Measurements from ENCODE around the gene CDC16.
"Not testable (repeated sequence)": the region's sequence is repeated elsewhere in the genome, so short reads cannot be mapped to it uniquely, and the experiment has no call there.

Gene CDC16

GRCh38 chr13:114264313-114264712 is 29.6 kb downstream of the CDC16 start:
- DNase-seq: not testable (repeated sequence)

- DNase-seq: no peak
Observed at GRCh38 chr13:114264886-114265611, 30.4 kb downstream of the CDC16 start.

GRCh38 chr13:114266241-114266640 is 31.5 kb downstream of the CDC16 start:
- DNase-seq: no peak

GRCh38 chr13:114268344-114269280 is 33.9 kb downstream of the CDC16 start:
- no peak for DNase-seq

GRCh38 chr13:114269281-114269770 is 34.6 kb downstream of the CDC16 start:
- no peak for DNase-seq

- DNase-seq: no peak
Observed at GRCh38 chr13:114272977-114273376, 38.3 kb downstream of the CDC16 start.

- DNase-seq: no peak
Observed at GRCh38 chr13:114275304-114275703, 40.6 kb downstream of the CDC16 start.

GRCh38 chr13:114279146-114279545 is 44.4 kb downstream of the CDC16 start:
- DNase-seq: no peak

GRCh38 chr13:114279758-114280355 is 45.2 kb downstream of the CDC16 start:
- DNase-seq: no peak

GRCh38 chr13:114281351-114282040 is 46.8 kb downstream of the CDC16 start, which contains the start of gene UPF3A:
UPF3A (plus strand) TSS chr13:114281601; CDS start chr13:114281640, 39 bp downstream.
- peak; percentile 88 for DNase-seq

- DNase-seq: peak; percentile 88
Observed at GRCh38 chr13:114282041-114282670, 47.5 kb downstream of the CDC16 start.

GRCh38 chr13:114283576-114283975 is 48.9 kb downstream of the CDC16 start:
- no peak for DNase-seq

- no peak for DNase-seq
Observed at GRCh38 chr13:114284680-114285079, 50.0 kb downstream of the CDC16 start.

- DNase-seq: no peak
Observed at GRCh38 chr13:114285166-114285808, 50.6 kb downstream of the CDC16 start.

- no peak for DNase-seq
Observed at GRCh38 chr13:114286808-114287207, 52.1 kb downstream of the CDC16 start.

GRCh38 chr13:114288157-114288591 is 53.5 kb downstream of the CDC16 start:
- DNase-seq: no peak

- DNase-seq: no peak
Observed at GRCh38 chr13:114296448-114296847, 61.8 kb downstream of the CDC16 start.

- DNase-seq: no peak
Observed at GRCh38 chr13:114296902-114297301, 62.2 kb downstream of the CDC16 start.

GRCh38 chr13:114298866-114299265 is 64.2 kb downstream of the CDC16 start:
- no peak for DNase-seq

- no peak for DNase-seq
Observed at GRCh38 chr13:114299604-114300305, 65.1 kb downstream of the CDC16 start.
